GM12892 (cell line): ENCODE measurements around the gene ABCA6.

Experiments used
- DNase-seq: peaks from one replicate; pipeline ENCODE4 v3.0.0; 2011; ENCODE audit not compliant: insufficient read length
- FAIRE-seq: peaks from 2 replicates; lab custom pipeline; 2011; peaks lifted over from hg19 to GRCh38; lab: Jason Lieb, UNC
- POLR2A ChIP-seq: IDR thresholded peaks from 2 replicates; pipeline ENCODE4 v1.6.1; 2011; ENCODE audit warnings: low read depth, low read length, control low read depth
- POLR2AphosphoS5 ChIP-seq: IDR thresholded peaks from 2 replicates; pipeline ENCODE4 v1.6.1; 2011; ENCODE audit warnings: low read depth, low read length, control low read depth
- TAF1 ChIP-seq: IDR thresholded peaks from 2 replicates; pipeline ENCODE4 v1.6.1; 2011; ENCODE audit warnings: low read depth, mild to moderate bottlenecking, control low read depth, low read length, borderline replicate concordance

Gene ABCA6

GRCh38 chr17:69123626-69124025 is 18.1 kb downstream of the ABCA6 start:
- no peak for TF ChIP-seq POLR2AphosphoS5
- no peak for TF ChIP-seq POLR2A
- no peak for TF ChIP-seq TAF1
- FAIRE-seq = no peak
- no peak for DNase-seq

DNA sequence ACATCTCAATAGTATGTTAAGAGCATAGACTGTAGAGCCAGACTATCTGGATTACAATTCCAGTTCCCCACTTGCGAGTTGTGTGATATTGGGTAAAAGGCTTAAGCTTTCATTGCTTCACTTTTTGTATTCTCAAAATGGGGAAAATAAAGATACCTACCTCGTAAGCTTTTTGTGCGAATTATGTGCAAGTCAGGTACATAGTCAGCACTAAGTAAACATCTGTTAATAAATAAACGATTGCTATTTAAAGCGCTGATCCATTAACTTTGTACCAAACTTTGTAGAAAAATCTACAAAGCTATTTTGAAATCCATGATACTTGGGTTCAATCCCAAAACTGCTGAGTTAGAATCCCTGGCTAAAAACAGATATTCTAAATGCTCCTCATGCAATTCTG is 19.6 kb downstream of the ABCA6 start:
- FAIRE-seq (no peak), DNase-seq (no peak)

DNA sequence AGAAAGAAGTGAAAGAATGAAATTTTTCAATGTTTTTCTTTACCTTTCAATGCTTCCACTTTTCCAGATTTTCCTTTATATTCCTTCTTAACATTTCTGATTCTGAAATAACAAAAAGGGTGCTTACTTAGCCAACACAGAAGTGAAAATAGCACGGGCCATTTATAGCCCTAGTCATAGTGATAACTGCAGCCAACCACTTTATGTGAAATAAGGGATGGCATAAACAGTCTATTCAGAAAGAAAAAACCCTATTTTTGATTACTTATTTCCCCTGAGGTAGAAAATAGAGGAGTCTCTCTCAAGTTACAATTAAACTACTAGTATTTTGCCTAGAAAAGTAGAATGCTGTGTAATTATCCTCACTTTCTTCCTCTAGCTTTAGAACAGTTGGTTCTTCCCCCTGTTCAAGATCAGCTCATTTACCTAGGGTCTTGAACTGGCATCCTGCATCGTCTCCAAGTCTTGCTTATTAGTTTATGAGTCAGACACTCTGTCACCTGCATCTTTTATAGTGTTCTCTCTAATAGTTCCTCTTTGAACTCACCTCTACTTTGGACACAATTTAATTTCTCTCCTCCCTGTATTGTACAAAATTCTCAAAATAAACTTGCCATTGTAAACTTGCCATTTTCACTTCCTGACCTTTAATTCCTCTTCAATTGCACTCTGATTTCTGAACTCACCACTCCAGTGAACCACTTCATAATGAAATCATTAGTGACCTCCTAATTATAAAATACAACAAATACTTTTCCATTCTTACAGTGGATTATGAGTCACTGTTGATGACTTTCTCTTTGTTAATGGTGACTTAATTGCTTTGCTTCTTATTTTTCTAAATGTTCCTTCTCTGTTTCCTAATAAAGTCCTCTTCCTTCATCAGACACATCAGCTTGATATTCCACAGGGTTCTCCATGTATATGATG is 23.6 kb downstream of the ABCA6 start:
- TF ChIP-seq TAF1 (no peak), POLR2A (no peak), POLR2AphosphoS5 (no peak)
- no peak for DNase-seq
- FAIRE-seq = peak; percentile 40

More for the DNA sequence above, 19.6 kb downstream of the ABCA6 start:
- TF ChIP-seq TAF1 (no peak), POLR2A (no peak), POLR2AphosphoS5 (no peak)

DNA sequence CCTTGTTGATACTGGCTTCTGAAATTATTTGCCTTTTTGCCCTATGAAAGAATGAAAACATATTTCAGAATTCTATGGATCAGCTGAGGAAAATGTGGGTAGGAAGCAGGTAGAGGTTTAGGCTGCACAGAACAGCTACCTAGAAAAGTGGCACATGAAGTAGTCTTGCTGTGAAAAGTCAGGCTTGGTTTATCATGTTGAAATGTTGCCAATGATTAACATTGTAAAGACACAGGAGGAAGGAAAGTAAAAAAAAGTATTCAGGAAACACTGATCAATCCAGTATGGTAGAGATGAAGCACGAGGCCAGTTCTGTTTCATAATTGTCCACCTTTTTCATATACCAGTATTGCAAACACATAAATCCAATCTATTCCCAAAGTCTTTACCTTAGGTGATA is 29.9 kb downstream of the ABCA6 start:
- no peak for TF ChIP-seq POLR2A
- no peak for TF ChIP-seq TAF1
- no peak for TF ChIP-seq POLR2AphosphoS5
- DNase-seq = no peak
- no peak for FAIRE-seq

DNA sequence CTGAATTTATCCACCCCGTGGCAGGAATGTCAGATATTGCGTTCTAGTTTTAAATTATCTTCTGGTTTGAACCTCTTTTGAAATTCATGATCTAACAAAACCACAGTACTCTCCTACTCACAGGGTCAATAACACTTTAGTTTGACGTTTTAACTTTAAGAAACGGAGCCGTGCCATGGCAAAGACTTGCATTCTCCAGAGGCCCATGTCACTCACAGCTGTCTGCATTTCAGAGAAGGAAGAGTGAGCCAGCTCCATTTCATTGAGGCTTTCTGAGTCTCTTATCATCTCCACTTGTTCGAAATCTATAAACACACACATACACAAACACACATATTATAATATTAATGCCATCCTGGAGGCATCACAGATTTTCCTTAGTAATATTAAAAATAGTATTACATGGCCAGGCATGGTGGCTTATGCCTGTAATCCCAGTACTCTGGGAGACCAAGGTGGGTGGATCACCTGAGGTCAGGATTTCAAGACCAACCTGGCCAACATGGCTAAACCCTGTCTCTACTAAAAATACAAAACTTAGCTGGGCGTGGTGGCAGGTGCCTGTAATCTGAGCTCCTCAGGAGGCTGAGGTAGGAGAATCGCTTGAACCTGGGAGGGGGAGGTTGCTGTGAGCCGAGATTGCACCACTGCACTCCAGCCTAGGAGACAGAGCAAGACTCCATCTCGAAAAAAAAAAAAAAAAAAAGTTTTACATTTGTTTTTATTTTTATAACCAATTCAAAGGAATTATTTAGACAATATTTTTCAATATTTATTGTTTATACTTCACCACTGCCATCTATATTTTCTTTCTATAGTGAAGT is 35.6 kb downstream of the ABCA6 start:
- DNase-seq (no peak), FAIRE-seq (no peak)
- no peak for TF ChIP-seq POLR2AphosphoS5
- TF ChIP-seq POLR2A = no peak
- TF ChIP-seq TAF1 = no peak

DNA sequence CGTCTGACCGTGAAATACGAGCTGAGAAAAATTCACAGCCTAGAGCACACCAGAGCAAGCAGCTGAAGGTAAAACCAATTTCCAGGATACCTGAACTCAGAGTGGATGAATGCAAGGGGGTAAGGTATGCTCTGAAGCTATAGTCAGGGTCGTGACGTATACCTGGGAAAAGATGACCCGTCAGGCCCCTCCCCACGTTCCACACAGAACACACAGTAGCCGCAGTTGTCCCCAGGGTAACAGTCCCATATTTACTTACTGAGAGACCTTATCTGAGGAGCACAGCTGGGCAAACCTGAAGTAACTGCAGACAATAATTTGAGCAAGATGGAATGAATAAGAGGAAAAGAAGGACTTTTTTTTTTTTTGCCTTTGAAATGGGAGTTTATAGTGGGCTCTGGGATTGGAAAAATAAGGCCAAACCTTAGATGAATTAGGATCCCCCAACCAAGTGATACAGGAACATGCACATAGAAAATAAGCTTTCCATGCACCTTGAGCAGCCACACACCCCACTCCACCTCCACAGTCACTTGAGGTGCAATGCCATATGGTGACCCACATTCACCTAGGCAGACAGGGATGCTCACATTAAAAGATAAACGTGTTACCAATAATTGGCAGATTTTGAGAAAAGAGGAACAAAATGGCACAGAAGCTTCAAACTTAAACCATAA is 38.0 kb downstream of the ABCA6 start:
- TF ChIP-seq POLR2A (no peak), POLR2AphosphoS5 (no peak), TAF1 (no peak)
- FAIRE-seq (no peak), DNase-seq (no peak)

DNA sequence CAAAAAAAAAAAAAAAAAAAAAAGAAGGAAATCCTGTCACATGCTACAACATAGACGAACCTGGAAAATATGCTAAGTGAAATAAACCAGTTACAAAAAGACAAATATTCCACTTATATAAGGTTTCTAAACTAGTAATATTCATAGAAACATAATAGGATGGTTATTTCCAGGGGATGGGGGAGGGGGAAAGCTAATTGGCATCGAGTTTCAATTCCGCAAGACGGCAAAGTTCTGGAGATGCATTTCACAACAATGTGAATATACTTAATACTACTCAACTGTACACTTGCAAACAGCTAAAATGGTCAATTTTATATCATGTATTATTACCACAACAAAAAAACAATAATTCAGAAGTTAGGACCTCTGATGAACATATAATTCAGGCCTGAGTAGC is 43.1 kb downstream of the ABCA6 start:
- no peak for FAIRE-seq
- no peak for DNase-seq
- TF ChIP-seq TAF1 (no peak), POLR2AphosphoS5 (no peak), POLR2A (no peak)

DNA sequence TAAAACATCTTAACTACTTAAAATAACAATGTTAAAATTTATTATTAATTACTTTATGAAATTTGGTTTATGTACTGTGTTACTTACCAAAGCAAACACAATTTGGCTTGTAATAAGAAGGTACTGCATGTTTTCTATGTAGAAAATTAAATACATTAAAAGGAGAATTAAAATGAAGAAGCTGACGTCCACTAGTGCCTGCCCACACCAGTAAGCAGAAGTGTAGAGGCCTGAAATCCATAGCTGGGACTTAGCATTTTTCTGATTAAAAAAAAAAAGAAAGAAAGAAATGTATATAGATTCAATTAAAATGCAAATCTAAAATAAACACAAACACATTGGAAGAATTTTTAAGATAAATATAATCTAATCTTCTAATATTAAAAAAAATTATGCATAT is 45.2 kb downstream of the ABCA6 start:
- TF ChIP-seq POLR2AphosphoS5 (no peak), TAF1 (no peak), POLR2A (no peak)
- FAIRE-seq (no peak), DNase-seq (no peak)

GRCh38 chr17:69093995-69094394 is 47.7 kb downstream of the ABCA6 start:
- TF ChIP-seq TAF1 = no peak
- TF ChIP-seq POLR2A = no peak
- no peak for TF ChIP-seq POLR2AphosphoS5
- FAIRE-seq = no peak

GRCh38 chr17:69093279-69093789 is 48.4 kb downstream of the ABCA6 start:
- no peak for FAIRE-seq
- no peak for DNase-seq
- TF ChIP-seq POLR2A = no peak
- no peak for TF ChIP-seq TAF1
- no peak for TF ChIP-seq POLR2AphosphoS5

More at GRCh38 chr17:69093995-69094394, 47.7 kb downstream of the ABCA6 start:
- no peak for DNase-seq
